HG03280 (cell line): ENCODE measurements around the gene ZNF75A.
"Not testable (repeated sequence)": the region's sequence is repeated elsewhere in the genome, so short reads cannot be mapped to it uniquely, and the experiment has no call there.

ENCODE experiments used
- ATAC-seq: cut with Tn5 transposase; IDR thresholded peaks from one replicate; pipeline ENCODE4 v1.9.1; 2021; ENCODE audit warnings: mild to moderate bottlenecking, moderate library complexity; ENCODE audit not compliant: unreplicated experiment

ZNF75A gene

DNA sequence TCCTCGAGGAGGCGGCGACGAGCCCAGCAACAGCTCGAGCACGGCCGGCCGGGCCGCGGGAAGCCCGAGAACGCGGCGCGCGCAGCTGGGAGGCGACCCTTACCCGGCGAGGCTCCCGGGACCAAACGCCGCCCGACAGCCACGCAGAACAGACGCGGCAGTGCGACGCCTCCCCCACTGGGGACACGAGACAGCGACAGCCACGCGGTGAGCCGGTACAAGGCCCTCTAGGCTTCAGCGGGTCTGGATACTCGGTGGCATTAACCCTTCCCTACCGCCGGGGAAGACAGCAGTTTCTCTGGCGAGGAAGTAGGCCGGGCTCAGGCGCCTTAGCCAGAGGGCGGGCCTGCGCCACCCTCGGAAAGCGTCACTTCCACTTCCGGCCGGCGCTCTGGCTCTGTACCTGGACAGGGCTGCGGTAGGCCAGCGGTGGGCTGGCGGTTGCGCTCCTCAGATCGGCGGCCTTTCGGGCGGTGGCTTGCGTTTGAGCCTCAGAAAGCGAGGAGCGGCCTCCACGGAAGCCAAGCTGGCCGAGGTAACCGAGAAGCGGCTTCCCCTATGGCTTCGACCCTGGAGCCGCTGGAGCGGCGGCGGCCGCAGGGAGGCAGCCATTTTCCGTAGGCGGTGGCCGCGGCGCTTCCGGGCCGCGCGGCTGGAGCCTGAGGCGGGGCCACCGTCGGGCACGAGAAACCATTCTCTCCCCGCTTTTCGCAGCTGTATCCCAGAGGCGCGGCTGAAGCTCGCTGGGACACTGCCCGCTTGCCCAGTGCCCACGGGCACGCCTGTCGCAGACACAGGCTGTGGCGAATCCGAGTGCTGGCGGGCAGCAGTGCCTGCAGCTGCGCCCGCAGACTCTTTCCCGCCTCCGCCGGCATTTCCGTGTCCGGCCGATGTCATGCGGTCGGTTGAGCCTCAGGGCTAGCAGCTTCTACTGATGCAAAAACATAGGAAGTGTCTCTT is at the start of gene ZNF75A, which contains the start of gene TIGD7:
Gene ZNF75A (plus strand): TSS at position 389 of the 960 bp plus-strand sequence. CDS start 2,932 bp downstream, outside the sequence.
Gene TIGD7 (minus strand): TSS at position 322 of the 960 bp plus-strand sequence. CDS start 4,816 bp downstream, outside the sequence.
- peak; percentile 89 for ATAC-seq

DNA sequence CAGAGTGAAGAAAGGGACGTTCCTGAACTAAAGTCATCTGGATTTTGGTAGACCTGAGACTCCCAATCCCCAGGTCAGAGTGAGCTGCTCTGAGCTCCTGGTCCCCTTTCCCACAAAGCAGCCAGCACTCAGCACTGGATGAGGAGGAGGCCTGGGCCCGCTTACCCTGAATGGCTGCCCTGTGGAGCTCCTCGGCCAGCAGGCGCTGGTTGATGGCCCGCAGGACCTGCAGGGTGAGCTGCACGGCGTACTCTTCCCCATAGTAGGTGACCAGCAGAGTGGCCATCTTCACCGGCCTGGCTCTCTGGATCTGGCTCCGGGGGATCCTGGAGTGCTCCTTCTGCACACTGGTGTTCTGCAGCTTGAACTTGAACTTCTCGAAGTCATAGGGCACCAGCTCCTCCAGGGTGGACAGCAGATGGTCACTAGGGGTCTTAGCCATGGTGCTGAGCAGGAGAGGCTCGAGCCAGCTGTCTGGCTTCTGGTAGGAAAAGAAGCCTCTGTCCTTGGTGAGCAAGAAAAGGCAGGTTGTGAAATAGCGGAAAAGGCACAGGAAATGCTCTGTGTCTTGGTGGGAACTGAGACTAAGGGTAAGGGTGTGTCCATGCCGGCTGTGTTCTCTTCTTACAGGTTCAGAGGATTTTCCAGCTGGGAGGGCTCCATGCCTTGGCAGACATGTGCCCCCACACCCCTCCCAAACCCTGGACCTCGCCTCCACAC is 49.0 kb upstream of the ZNF75A start, which contains the start of gene MEFV:
Gene MEFV (minus strand): TSS at position 488 of the 720 bp plus-strand sequence. CDS start 46 bp downstream, at position 442.
- ATAC-seq = no peak

GRCh38 chr16:3256866-3257465 is 48.3 kb upstream of the ZNF75A start:
- ATAC-seq = no peak

DNA sequence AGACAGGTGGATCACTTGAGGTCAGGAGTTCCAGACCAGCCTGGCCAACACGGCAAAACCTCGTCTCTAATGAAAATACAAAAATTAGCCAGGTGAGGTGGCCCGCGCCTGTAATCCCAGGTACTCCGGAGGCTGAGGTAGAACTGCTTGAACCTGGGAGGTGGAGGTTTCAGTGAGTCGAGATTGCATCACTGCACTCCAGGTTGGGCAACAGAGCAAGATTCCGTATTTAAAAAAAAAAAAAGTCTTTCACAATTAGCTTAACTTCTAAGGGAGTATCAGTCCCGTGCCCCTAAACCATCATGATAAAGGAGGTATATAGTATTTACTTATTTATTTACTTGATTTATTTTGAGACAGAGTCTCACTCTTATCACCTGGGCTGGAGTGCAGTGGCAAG is 45.5 kb upstream of the ZNF75A start:
- no peak for ATAC-seq

DNA sequence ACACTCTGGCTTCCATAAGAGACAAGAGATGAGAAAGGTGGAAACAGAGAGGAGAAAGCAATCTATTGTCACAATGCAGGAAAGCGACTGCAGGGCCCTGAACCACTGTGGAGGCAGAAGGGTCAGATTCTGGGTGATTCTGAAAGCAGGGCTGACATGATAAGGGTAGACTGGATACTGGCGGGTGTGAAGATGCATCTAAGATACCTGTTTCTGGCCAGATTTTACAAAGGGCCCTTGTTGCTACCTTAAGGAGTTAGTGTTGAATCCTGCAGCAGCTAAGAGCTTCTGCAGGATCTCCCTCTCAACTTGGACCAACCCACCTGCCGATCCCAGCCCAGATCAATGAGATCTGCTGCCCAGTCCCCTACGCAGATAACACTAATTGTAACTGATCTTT is 42.8 kb upstream of the ZNF75A start:
- no peak for ATAC-seq

DNA sequence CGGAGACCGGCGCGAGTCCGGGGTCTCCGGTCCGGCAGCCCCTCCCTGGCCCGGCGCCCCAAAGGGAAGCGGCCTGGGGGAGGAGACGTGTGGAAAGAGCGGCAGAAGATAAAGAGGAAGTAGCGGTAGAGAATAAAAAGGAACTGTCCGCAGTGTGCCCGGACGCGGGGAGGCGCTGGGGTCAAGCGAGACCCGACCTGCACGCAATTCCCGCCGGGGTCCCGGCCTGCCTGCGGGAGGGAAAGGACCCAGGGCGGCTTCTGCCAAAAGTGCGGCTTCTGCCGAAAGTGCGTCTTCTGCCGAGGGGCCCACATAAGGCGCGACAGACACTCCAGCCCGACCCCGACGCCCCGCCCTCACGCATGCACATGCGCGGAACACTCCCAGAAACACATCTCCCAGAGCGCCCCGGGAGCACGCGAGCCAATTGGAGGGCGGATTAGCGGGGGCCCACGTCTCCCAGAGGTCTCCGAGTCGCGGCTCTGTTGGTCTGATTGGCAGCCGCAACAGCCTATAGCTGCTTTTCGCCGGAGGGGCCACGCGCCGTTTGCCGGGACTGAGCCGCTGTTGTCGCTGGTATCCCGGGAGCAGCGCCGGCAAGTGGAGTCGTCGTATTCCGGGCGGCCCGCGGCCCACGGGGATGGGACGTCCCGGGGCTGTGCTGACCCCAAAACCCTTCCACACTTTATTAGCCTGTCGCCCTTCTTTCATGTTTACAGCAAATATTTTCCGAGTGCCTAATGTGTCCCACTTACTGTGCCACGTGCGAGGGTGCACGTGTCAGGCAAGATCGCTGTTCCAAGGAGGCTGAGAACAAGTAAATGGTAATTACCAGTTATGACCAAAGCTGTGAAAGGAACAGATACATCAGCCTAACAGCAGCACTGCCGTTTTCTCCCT is 40.9 kb upstream of the ZNF75A start:
- peak; percentile 91 for ATAC-seq

GRCh38 chr16:3266873-3267537 is 38.3 kb upstream of the ZNF75A start:
- no peak for ATAC-seq

GRCh38 chr16:3268294-3268693 is 37.0 kb upstream of the ZNF75A start:
- ATAC-seq = no peak

GRCh38 chr16:3270718-3271117 is 34.6 kb upstream of the ZNF75A start:
- not testable (repeated sequence) for ATAC-seq

DNA sequence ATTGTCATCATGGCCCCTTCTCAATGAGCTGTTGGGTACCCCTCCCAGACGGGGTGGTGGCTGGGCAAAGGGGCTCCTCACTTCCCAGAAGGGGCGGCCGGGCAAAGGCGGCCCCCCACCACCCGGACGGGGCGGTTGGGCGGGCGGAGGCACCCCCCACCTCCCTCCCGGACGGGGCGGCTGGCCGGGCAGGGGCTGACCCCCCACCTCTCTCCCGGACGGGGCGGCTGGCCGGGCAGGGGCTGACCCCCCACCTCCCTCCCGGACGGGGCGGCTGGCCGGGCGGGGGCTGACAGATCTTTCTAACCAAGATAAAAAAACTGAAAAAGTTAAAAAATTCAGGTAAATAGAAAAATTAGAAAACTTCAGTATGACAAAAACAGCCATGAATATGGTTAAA is 34.0 kb upstream of the ZNF75A start:
- ATAC-seq = not testable (repeated sequence)

- ATAC-seq = no peak
Measured at GRCh38 chr16:3274490-3274889, 30.8 kb upstream of the ZNF75A start.

- no peak for ATAC-seq
Measured at GRCh38 chr16:3274947-3275346, 30.4 kb upstream of the ZNF75A start.

GRCh38 chr16:3276679-3277078 is 28.6 kb upstream of the ZNF75A start:
- no peak for ATAC-seq

DNA sequence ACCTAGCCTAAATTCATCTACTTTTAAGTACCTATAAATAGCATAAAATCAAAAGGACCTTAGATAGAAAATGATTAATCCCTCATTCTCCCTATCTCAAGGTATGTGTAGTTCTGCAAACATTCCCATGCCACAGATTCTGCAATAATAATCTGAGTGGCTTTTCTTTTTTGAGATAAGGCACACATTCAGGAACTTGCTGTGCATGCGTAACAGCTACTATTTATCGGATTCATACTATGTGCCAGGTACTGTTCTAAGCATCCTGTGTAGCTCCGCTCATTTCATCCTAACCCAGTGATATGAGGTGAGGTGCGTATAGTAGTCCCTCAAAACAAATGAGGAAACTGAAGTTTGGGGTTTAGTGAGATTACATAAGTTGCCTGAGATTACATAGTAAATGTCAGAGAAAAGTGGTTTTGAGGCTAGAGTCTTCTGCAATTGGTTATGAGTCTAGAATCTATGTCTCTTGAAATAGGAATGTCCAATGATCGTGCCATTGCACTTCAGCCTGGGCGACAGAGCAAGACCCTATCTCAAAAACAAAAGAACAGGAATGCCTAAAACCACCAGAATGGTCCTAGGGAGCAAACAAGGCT is 24.0 kb upstream of the ZNF75A start:
- ATAC-seq = no peak

DNA sequence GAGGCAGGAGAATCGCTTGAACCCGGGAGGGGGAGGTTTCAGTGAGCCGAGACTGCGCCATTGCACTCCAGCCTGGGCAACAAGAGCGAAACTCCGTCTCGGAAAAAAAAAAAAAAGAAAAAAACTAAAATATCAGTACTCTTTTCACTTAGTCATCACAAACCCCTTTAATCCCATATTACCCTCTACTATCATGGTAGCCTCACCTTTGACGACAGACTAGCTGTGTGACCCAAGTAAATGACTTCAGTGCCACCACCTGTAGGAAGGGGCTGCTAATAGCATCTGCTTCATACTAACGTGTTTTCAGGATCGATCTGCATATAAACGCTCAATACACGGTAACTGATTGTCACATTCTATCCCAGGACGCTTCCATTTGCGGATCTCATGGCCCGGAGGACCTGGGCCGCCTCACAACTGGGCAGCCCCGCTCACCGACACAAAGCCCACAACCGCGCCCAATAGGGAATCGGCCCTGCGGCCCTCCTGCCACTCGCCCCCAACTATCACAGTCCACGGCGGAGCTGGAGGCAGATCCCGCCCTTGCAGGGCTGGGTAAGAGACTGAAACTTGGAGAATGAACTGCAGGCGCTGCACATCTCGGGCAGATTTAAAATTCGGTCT is 23.1 kb upstream of the ZNF75A start:
- ATAC-seq = peak; percentile 18

GRCh38 chr16:3282730-3283542 is 22.4 kb upstream of the ZNF75A start, which contains the start of gene ZNF263:
Gene ZNF263 (plus strand): TSS chr16:3283491. CDS start chr16:3283819, 328 bp downstream.
- peak; percentile 81 for ATAC-seq

DNA sequence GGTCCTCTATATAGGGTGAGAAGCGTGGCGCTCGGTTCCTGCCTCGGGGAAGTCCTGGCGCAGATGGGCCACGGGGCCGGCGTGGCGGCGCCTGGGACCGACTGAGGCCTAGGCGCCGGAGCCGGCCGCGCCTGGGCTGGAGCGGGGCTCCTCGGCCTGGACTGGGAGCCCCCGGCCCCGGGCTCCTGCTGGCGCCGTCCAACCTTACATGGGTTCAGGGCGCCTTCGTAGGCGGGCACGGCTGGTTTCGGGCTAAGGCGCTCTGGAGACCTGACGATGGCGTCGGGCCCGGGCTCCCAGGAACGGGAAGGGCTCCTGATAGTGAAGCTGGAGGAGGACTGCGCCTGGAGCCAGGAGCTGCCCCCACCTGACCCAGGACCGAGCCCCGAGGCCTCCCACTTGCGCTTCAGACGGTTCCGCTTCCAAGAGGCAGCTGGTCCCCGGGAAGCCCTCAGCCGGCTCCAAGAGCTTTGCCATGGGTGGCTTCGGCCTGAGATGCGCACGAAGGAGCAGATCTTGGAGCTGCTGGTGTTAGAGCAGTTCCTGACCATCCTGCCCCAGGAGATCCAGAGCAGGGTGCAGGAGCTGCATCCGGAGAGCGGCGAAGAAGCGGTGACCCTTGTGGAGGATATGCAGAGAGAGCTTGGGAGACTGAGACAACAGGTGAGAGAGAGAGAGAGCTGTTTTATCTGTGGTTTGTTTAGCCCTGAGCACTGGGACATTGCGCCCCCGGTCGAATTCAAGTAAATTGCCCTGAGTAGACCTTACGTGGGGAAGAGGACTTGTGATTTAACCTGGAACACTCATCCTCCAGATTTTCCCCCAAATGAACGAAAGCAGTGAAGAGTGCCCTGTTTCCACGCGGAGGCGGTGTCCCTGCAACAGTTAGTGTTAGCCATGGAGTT is 21.5 kb upstream of the ZNF75A start:
- no peak for ATAC-seq
